DMS153 treated with DMSO at 0.1 percent for 48 hours (cell line): ENCODE results near the gene TTLL5.

ENCODE experiments used
- DNase-seq: peaks from one replicate; lab custom pipeline; 2025; ENCODE audit not compliant: unreplicated experiment; lab: John Stamatoyannopoulos, UW

TTLL5 gene

GRCh38 chr14:75981426-75982265 is 320.6 kb downstream of the TTLL5 start, which contains the start of gene TGFB3:
Gene TGFB3, minus strand, starts transcription at chr14:75981995. Its CDS starts 1,102 bp downstream, at chr14:75980893.
- DNase-seq: peak; percentile 24

- DNase-seq: peak; percentile 52
Measured at GRCh38 chr14:75982266-75983018, 321.4 kb downstream of the TTLL5 start.

- no peak for DNase-seq
Measured at GRCh38 chr14:75983019-75983358, 321.9 kb downstream of the TTLL5 start.

GRCh38 chr14:75984674-75985073 is 323.6 kb downstream of the TTLL5 start:
- DNase-seq: no peak

GRCh38 chr14:75985618-75986438 is 324.8 kb downstream of the TTLL5 start, which contains the start of gene IFT43:
Gene IFT43, plus strand, starts transcription at chr14:75985763. Its CDS starts 24 bp downstream, at chr14:75985787.
- DNase-seq: peak; percentile 61

GRCh38 chr14:75986439-75986765 is 325.4 kb downstream of the TTLL5 start:
- DNase-seq: no peak

- DNase-seq: no peak
Measured at GRCh38 chr14:75987201-75987970, 326.3 kb downstream of the TTLL5 start.

GRCh38 chr14:75989134-75989533 is 328.1 kb downstream of the TTLL5 start:
- no peak for DNase-seq

- DNase-seq: no peak
Measured at GRCh38 chr14:75990297-75990696, 329.3 kb downstream of the TTLL5 start.

GRCh38 chr14:75991753-75992152 is 330.7 kb downstream of the TTLL5 start:
- DNase-seq: no peak

GRCh38 chr14:75993567-75994041 is 332.6 kb downstream of the TTLL5 start:
- no peak for DNase-seq

GRCh38 chr14:75995372-75996041 is 334.5 kb downstream of the TTLL5 start:
- no peak for DNase-seq

- DNase-seq: no peak
Measured at GRCh38 chr14:75996488-75996887, 335.4 kb downstream of the TTLL5 start.

GRCh38 chr14:75999511-76000190 is 338.6 kb downstream of the TTLL5 start:
- no peak for DNase-seq

GRCh38 chr14:76002383-76002782 is 341.3 kb downstream of the TTLL5 start:
- DNase-seq: no peak
